HCT116 (cell line): ENCODE data around the gene CEP19. TPM values are rescaled to one million over a fixed set of nuclear protein-coding genes. Genes with fewer than 3 reads are reported as not detected.

Source experiments
- ATAC-seq: fragments of 200-7000 bp; cut with Tn5 transposase; 2 replicates; pipeline ENCODE4 v1.9.1; 2020; ENCODE audit warnings: mild to moderate bottlenecking, moderate library complexity
- BruUV-seq: library from RNA; stranded (reverse); fragments of 400-500 nt; replicated peaks from 2 replicates; lab custom pipeline; 2021; lab: Mats Ljungman, UMichigan
- CTCF ChIA-PET: fragments of 300-600 bp; sonication (Branson Sonifier 250); formaldehyde crosslinking; loops from one replicate; lab custom pipeline; 2021; ENCODE audit warnings: antibody characterized with exemption; lab: Charles Lee
- POLR2A ChIA-PET: fragments of 300-600, 350-600 bp; sonication (Branson Sonifier 250); formaldehyde crosslinking; loops from one replicate; lab custom pipeline; 2021; ENCODE audit warnings: antibody characterized with exemption; lab: Charles Lee
- RAD21 ChIA-PET, 2 experiments: fragments of 300-600 bp; sonication (Branson Sonifier 250); formaldehyde crosslinking; loops; one replicate each; lab custom pipeline; 2023; ENCODE audit warnings: low total read pairs in 2 of 2; ENCODE audit not compliant: uncharacterized antibody in 2 of 2, unreplicated experiment in 2 of 2, low non-redundant PET in 1 of 2; lab: Charles Lee
- DNase-seq: peaks from one replicate; pipeline ENCODE4 v3.0.0-alpha.2; 2010; ENCODE audit warnings: low read depth, low spot score
- H2AFZ ChIP-seq: fragments of 200-600 bp; shearing (Covaris generic), sonication (generic); 2 replicates; pipeline ENCODE4 v1.6.1; 2017; ENCODE audit warnings: low read depth, mixed run types, mixed read lengths, antibody characterized with exemption, low read length; ENCODE audit not compliant: poor library complexity, severe bottlenecking
- H3K27ac ChIP-seq: 2 replicates; pipeline ENCODE4 v1.5.1; 2012; ENCODE audit warnings: low read depth, low read length
- H3K27me3 ChIP-seq: fragments of 200-600 bp; sonication (generic); 2 replicates; pipeline ENCODE4 v1.6.1; 2016; ENCODE audit warnings: mixed run types, low read length, mixed read lengths; ENCODE audit not compliant: insufficient read depth
- H3K36me3 ChIP-seq, 2 experiments: fragments of 200-500 bp in 1 of 2; fragments of 200-600 bp in 1 of 2; sonication (Bioruptor generic) in 1 of 2; sonication (generic) in 1 of 2; 2 replicates each; pipeline versions ENCODE4 v1.5.1 to v1.6.1; 2014 to 2016; ENCODE audit warnings: low read length in 2 of 2, inconsistent platforms in 1 of 2, mixed read lengths in 1 of 2, mixed run types in 1 of 2; ENCODE audit not compliant: insufficient read depth in 2 of 2, control insufficient read depth in 1 of 2
- H3K4me1 ChIP-seq, 2 experiments: fragments of 200-600 bp in 1 of 2; sonication (generic) in 1 of 2; 2 replicates each; pipeline versions ENCODE4 v1.5.1 to v1.6.1; 2012 to 2017; ENCODE audit warnings: low read length in 2 of 2, inconsistent platforms in 1 of 2, mild to moderate bottlenecking in 1 of 2, mixed read lengths in 1 of 2, mixed run types in 1 of 2, moderate library complexity in 1 of 2; ENCODE audit not compliant: insufficient read depth in 2 of 2, control insufficient read depth in 1 of 2
- H3K4me2 ChIP-seq: fragments of 200-600 bp; sonication (generic); 2 replicates; pipeline ENCODE4 v1.6.1; 2017; ENCODE audit warnings: mixed run types, low read length, mixed read lengths
- H3K4me3 ChIP-seq, 2 experiments: fragments of 200-600 bp in 1 of 2; sonication (generic) in 1 of 2; replicated peaks in 1 of 2; 2 replicates each; pipeline ENCODE4 v1.5.1; 2011 to 2016; ENCODE audit warnings: low read length in 2 of 2, control low read depth in 1 of 2, low read depth in 1 of 2, mild to moderate bottlenecking in 1 of 2, mixed read lengths in 1 of 2, mixed run types in 1 of 2
- H3K79me2 ChIP-seq: fragments of 200-600 bp; sonication (generic); 2 replicates; pipeline ENCODE4 v1.6.1; 2017; ENCODE audit warnings: mild to moderate bottlenecking, mixed run types, low read length, moderate library complexity, mixed read lengths; ENCODE audit not compliant: insufficient read depth
- H3K9ac ChIP-seq: fragments of 200-600 bp; sonication (generic); 2 replicates; pipeline ENCODE4 v1.6.1; 2016; ENCODE audit warnings: low read length, mixed read lengths
- H3K9me2 ChIP-seq: fragments of 200-600 bp; sonication (generic), shearing (Covaris generic); 2 replicates; pipeline ENCODE4 v1.6.1; 2017; ENCODE audit warnings: mixed run types, mild to moderate bottlenecking, moderate library complexity; ENCODE audit not compliant: insufficient read depth
- H3K9me3 ChIP-seq, 2 experiments: fragments of 200-500 bp in 1 of 2; fragments of 200-600 bp in 1 of 2; sonication (Bioruptor generic) in 1 of 2; sonication (generic) in 1 of 2; 2 replicates each; pipeline ENCODE4 v1.6.1; 2014 to 2017; ENCODE audit warnings: low read length in 2 of 2, mixed read lengths in 2 of 2, inconsistent platforms in 1 of 2, low read depth in 1 of 2, mild to moderate bottlenecking in 1 of 2, mixed run types in 1 of 2, moderate library complexity in 1 of 2; ENCODE audit not compliant: control insufficient read depth in 1 of 2, insufficient read depth in 1 of 2
- H4K20me1 ChIP-seq: fragments of 200-600 bp; sonication (generic), shearing (Covaris generic); 2 replicates; pipeline ENCODE4 v1.6.1; 2017; ENCODE audit warnings: mixed run types, mild to moderate bottlenecking, moderate library complexity; ENCODE audit not compliant: insufficient read depth
- CBX3 ChIP-seq: IDR thresholded peaks from 2 replicates; pipeline ENCODE4 v1.6.1; 2012; ENCODE audit warnings: low read depth
- CEBPB ChIP-seq: IDR thresholded peaks from 2 replicates; pipeline ENCODE4 v1.6.1; 2012; ENCODE audit warnings: low read depth
- EZH2 ChIP-seq: fragments of 200-600 bp; sonication (generic); IDR thresholded peaks from 2 replicates; pipeline ENCODE4 v1.6.1; 2017; ENCODE audit warnings: antibody characterized with exemption, mixed run types
- EZH2phosphoT487 ChIP-seq: fragments of 200-600 bp; IDR thresholded peaks from 2 replicates; pipeline ENCODE4 v1.6.1; 2018; ENCODE audit warnings: antibody characterized with exemption, borderline replicate concordance
- FOSL1 ChIP-seq: IDR thresholded peaks from 2 replicates; pipeline ENCODE4 v1.6.1; 2012; ENCODE audit warnings: low read depth
- JUND ChIP-seq: IDR thresholded peaks from 2 replicates; pipeline ENCODE4 v1.6.1; 2012
- POLR2A ChIP-seq: IDR thresholded peaks from 2 replicates; pipeline ENCODE4 v1.7.0; 2011; ENCODE audit warnings: borderline replicate concordance; ENCODE audit not compliant: insufficient read depth, insufficient read length; ENCODE audit errors: extremely low read depth
- POLR2AphosphoS5 ChIP-seq: IDR thresholded peaks from 2 replicates; pipeline ENCODE4 v1.6.1; 2011; ENCODE audit warnings: mild to moderate bottlenecking, low read depth, low read length, moderate library complexity
- RAD21 ChIP-seq: IDR thresholded peaks from 2 replicates; pipeline ENCODE4 v1.6.1; 2012; ENCODE audit warnings: low read depth, mild to moderate bottlenecking
- SIN3A ChIP-seq: IDR thresholded peaks from 2 replicates; pipeline ENCODE4 v1.6.1; 2012; ENCODE audit warnings: low read depth
- SP1 ChIP-seq: IDR thresholded peaks from 2 replicates; pipeline ENCODE4 v1.6.1; 2012; ENCODE audit warnings: low read depth
- SRF ChIP-seq: IDR thresholded peaks from 2 replicates; pipeline ENCODE4 v1.6.1; 2012; ENCODE audit warnings: low read depth
- TCF7L2 ChIP-seq: IDR thresholded peaks from 2 replicates; pipeline ENCODE4 v1.7.0; 2011; ENCODE audit warnings: borderline replicate concordance, inconsistent platforms; ENCODE audit not compliant: insufficient read depth, insufficient read length; ENCODE audit errors: extremely low read depth
- YY1 ChIP-seq: IDR thresholded peaks from 2 replicates; pipeline ENCODE4 v1.6.1; 2011; ENCODE audit warnings: low read length, low read depth, moderate library complexity, mild to moderate bottlenecking; ENCODE audit not compliant: insufficient replicate concordance; ENCODE audit errors: extremely low read depth
- ZFX ChIP-seq: fragments of 450-650 bp; IDR thresholded peaks from 2 replicates; pipeline ENCODE4 v1.6.1; 2017
- ZNF274 ChIP-seq: fragments of 200-500 bp; sonication (Bioruptor generic); IDR thresholded peaks from 2 replicates; pipeline ENCODE4 v1.6.1; 2014; ENCODE audit warnings: mild to moderate bottlenecking, low read depth, low read length, inconsistent platforms
- intact Hi-C: fragments of 100-400 bp; cut with micrococcal nuclease; formaldehyde crosslinking; loops from 2 replicates; pipeline ENCODE4 v1.10.0; 2022
- total RNA-seq: library from RNA; stranded (reverse); gene quantifications from one replicate; pipeline ENCODE4 v1.2.1, GENCODE V29; 2021; ENCODE audit not compliant: unreplicated experiment
- TF ChIP-seq, protein P1 (sequence below): IDR thresholded peaks from 2 replicates; pipeline ENCODE4 v1.6.1; 2012
- TF ChIP-seq, protein P2 (sequence below): IDR thresholded peaks from 2 replicates; pipeline ENCODE4 v1.6.1; 2011; ENCODE audit warnings: mild to moderate bottlenecking, low read length, moderate library complexity; ENCODE audit not compliant: insufficient replicate concordance; ENCODE audit errors: extremely low read depth
- TF ChIP-seq, protein P3 (sequence below): IDR thresholded peaks from 2 replicates; pipeline ENCODE4 v1.6.1; 2012

The CEP19 gene
- total RNA-seq, 1 experiment from 2014 or later, result 2.7 TPM

DNA sequence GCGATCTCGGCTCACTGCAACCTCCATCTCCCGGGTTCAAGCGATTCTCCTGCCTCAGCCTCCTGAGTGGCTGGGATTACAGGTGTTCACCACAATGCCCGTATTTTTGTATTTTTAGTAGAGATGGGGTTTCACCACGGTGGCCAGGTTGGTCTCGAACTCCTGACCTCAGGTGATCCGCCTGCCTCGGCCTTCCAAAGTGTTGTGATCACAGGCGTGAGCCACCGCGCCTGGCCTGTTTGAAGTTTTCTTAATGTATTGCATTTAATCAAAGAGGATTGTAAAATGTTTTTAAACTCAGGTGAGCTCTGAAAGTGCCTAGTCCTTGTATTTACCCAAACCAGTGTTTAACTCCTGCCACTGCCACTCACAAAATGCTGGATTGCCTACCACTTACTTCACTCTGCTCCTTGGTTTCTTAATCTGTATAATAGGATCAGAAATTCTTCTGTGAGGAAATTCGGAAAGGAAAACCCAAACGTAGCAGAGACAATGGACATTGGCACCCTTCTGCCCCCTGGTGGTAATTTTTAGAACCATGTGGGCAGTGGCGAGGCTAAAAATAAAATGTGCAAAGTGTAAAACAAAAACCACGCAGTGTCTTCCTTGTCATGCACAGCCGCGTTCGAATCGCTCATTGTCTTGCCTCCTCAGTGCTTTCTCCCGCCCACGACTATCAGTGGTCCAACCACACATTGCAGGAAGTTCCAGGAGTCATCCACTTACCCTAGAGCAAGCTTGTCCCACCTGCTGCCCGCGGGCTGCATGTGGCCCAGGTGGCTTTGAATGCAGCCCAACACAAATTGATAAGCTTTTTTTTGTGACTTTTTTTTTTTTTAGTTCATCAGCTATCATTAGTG lies 27.3 kb downstream of the CEP19 start (continued):
- TF ChIP-seq YY1, result no peak
- TF ChIP-seq FOSL1, result no peak
- TF ChIP-seq, all 23 proteins: peak for 3

DNA sequence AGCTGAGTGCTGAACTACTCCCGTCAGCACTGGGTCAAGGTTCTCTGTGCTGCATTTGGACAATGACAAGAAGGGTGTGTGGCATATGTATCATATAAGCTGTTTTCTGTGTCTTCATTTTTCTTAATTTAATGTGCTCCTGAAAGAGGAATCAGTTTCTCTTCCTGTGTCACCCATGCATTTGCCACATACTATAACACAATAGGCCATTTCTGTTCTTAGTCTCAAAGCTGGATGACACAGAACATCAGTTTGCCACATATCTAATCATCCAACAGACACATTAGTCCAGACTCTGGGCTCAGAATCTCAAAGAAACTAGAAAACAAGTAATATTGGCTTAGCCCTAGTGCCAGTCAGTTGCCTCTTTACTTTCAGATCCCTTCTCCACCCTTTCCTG lies 34.1 kb downstream of the CEP19 start:
- RAD21 ChIA-PET, result no interaction called here
- Histone ChIP-seq H3K9me3 (no peaks in the 10 kb centered on the region), H3K27me3 (no peaks in the 10 kb centered on the region), H2AFZ (no peak overlapping the region), H3K4me3 (no peak overlapping the region), H3K4me1 (no peaks in the 10 kb centered on the region), H3K27ac (no peak overlapping the region), H3K9ac (no peak overlapping the region), H3K36me3 (no peaks in the 10 kb centered on the region), H3K9me2 (no peaks in the 10 kb centered on the region), H3K79me2 (no peaks in the 10 kb centered on the region), H4K20me1 (no peaks in the 10 kb centered on the region), H3K4me2 (no peak overlapping the region)
- no TSS peak for BruUV-seq
- POLR2A ChIA-PET, result no interaction called here
- CTCF ChIA-PET, result interaction anchor here (1.6 to 1.8 kb wide), 2 partner anchors 17 to 69 kb away, joined by 3 to 8 read pairs; no protein-coding TSS in a partner anchor
- DNase-seq (no peak), ATAC-seq (no peak)
- intact Hi-C loops, result no loop called here
- TF ChIP-seq CBX3 (no peak), EZH2phosphoT487 (no peak), TCF7L2 (no peak), EZH2 (no peak), ZNF274 (no peak), SRF (no peak), CEBPB (no peak), POLR2AphosphoS5 (no peak), JUND (no peak), POLR2A (no peak), RAD21 (no peak), SP1 (no peak), SIN3A (no peak), ZFX (no peak), YY1 (no peak)
- TF ChIP-seq, protein P1, sequence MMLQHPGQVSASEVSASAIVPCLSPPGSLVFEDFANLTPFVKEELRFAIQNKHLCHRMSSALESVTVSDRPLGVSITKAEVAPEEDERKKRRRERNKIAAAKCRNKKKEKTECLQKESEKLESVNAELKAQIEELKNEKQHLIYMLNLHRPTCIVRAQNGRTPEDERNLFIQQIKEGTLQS, result no peak
- TF ChIP-seq, protein P2, sequence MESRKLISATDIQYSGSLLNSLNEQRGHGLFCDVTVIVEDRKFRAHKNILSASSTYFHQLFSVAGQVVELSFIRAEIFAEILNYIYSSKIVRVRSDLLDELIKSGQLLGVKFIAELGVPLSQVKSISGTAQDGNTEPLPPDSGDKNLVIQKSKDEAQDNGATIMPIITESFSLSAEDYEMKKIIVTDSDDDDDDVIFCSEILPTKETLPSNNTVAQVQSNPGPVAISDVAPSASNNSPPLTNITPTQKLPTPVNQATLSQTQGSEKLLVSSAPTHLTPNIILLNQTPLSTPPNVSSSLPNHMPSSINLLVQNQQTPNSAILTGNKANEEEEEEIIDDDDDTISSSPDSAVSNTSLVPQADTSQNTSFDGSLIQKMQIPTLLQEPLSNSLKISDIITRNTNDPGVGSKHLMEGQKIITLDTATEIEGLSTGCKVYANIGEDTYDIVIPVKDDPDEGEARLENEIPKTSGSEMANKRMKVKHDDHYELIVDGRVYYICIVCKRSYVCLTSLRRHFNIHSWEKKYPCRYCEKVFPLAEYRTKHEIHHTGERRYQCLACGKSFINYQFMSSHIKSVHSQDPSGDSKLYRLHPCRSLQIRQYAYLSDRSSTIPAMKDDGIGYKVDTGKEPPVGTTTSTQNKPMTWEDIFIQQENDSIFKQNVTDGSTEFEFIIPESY, result no peak
- TF ChIP-seq, protein P3, sequence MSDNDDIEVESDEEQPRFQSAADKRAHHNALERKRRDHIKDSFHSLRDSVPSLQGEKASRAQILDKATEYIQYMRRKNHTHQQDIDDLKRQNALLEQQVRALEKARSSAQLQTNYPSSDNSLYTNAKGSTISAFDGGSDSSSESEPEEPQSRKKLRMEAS, result no peak
